B cell (primary cell): ENCODE results near the gene SRPX2. TPM values are rescaled to one million over a fixed set of nuclear protein-coding genes. Genes with fewer than 3 reads are reported as not detected.

Experiments
- ATAC-seq: fragments of 200-7000 bp; cut with Tn5 transposase; one replicate; pipeline ENCODE4 v1.10.0; 2021; ENCODE audit warnings: low read depth, mild to moderate bottlenecking, moderate number of reproducible peaks, moderate library complexity
- CTCF ChIA-PET: fragments of 350-600 bp; sonication (Branson Sonifier 250); formaldehyde crosslinking; loops from one replicate; lab custom pipeline; 2021; ENCODE audit warnings: antibody characterized with exemption, inconsistent platforms; lab: Charles Lee
- POLR2A ChIA-PET: fragments of 350-600 bp; sonication (Branson Sonifier 250); formaldehyde crosslinking; loops from one replicate; lab custom pipeline; 2021; ENCODE audit warnings: antibody characterized with exemption; lab: Charles Lee
- DNase-seq: peaks from one replicate; pipeline ENCODE4 v3.0.0; 2013
- H2AFZ ChIP-seq: 2 replicates; pipeline ENCODE4 v1.6.1; 2012; ENCODE audit warnings: mild to moderate bottlenecking, low read depth, low read length; ENCODE audit not compliant: insufficient read depth, poor library complexity, severe bottlenecking
- H3K27ac ChIP-seq, 2 donors: 1 replicate in 1 of 2; 2 replicates in 1 of 2; pipeline ENCODE4 v1.5.1; 2012 to 2013; ENCODE audit warnings: low read length in 2 of 2, mild to moderate bottlenecking in 2 of 2, moderate library complexity in 1 of 2
- H3K27me3 ChIP-seq, 4 experiments: fragments of 200-600 bp in 1 of 4; sonication (generic) in 1 of 4; replicated peaks in 1 of 4; 1 replicate in 2 of 4; 2 replicates in 2 of 4; pipeline versions ENCODE4 v1.6.1 to v1.7.0; 2013 to 2016; ENCODE audit warnings: low read length in 3 of 4, mild to moderate bottlenecking in 2 of 4, mixed read lengths in 1 of 4, moderate library complexity in 1 of 4; ENCODE audit not compliant: insufficient read depth in 4 of 4, control insufficient read depth in 3 of 4; ENCODE audit errors: control extremely low read depth in 1 of 4
- H3K36me3 ChIP-seq, 2 experiments: replicated peaks in 1 of 2; 1 replicate in 1 of 2; 2 replicates in 1 of 2; pipeline versions ENCODE4 v1.6.1 to v1.7.1; 2013; ENCODE audit warnings: low read length in 1 of 2; ENCODE audit not compliant: insufficient read depth in 2 of 2, control insufficient read depth in 1 of 2; ENCODE audit errors: control extremely low read depth in 1 of 2, extremely low read depth in 1 of 2
- H3K4me1 ChIP-seq, 2 donors: fragments of 200-600 bp in 1 of 2; sonication (generic) in 1 of 2; 1 replicate in 1 of 2; 2 replicates in 1 of 2; pipeline versions ENCODE4 v1.5.1 to v1.6.1; 2013 to 2017; ENCODE audit warnings: low read length in 2 of 2; ENCODE audit not compliant: control insufficient read depth in 2 of 2, insufficient read depth in 2 of 2
- H3K4me2 ChIP-seq: replicated peaks from 2 replicates; pipeline ENCODE3; 2012; ENCODE audit warnings: mild to moderate bottlenecking, low read depth, low read length; ENCODE audit not compliant: poor library complexity, severe bottlenecking
- H3K4me3 ChIP-seq, 5 experiments: fragments of 200-600 bp in 1 of 5; sonication (generic) in 1 of 5; 1 replicate in 3 of 5; 2 replicates in 2 of 5; pipeline versions ENCODE4 v1.5.1 to v1.7.0; 2011 to 2016; ENCODE audit warnings: low read length in 4 of 5, mild to moderate bottlenecking in 4 of 5, low read depth in 2 of 5, control low read depth in 1 of 5, moderate library complexity in 1 of 5; ENCODE audit not compliant: insufficient read depth in 1 of 5; ENCODE audit errors: control extremely low read depth in 1 of 5, extremely low read depth in 1 of 5
- H3K79me2 ChIP-seq: fragments of 200-600 bp; sonication (generic); one replicate; pipeline ENCODE4 v1.6.0; 2016; ENCODE audit warnings: low read length; ENCODE audit not compliant: control insufficient read depth, insufficient read depth
- H3K9ac ChIP-seq: fragments of 200-600 bp; sonication (generic); 2 replicates; pipeline ENCODE4 v1.6.1; 2017; ENCODE audit warnings: mild to moderate bottlenecking, low read length, moderate library complexity
- H3K9me3 ChIP-seq, 3 donors: one replicate each; pipeline versions ENCODE4 v1.6.1 to v1.7.1; 2013; ENCODE audit warnings: low read length in 2 of 3; ENCODE audit not compliant: control insufficient read depth in 2 of 3, insufficient read depth in 1 of 3; ENCODE audit errors: control extremely low read depth in 1 of 3
- H4K20me1 ChIP-seq: 2 replicates; pipeline ENCODE4 v1.6.0; 2012; ENCODE audit warnings: mild to moderate bottlenecking, low read length; ENCODE audit not compliant: insufficient read depth, control insufficient read depth, poor library complexity, severe bottlenecking
- H3K27ac Mint-ChIP-seq: one replicate; pipeline ENCODE4 v1.8.0; 2021; ENCODE audit warnings: mixed read lengths
- H3K27me3 Mint-ChIP-seq: one replicate; pipeline ENCODE4 v1.8.0; 2021; ENCODE audit warnings: mixed read lengths
- H3K4me1 Mint-ChIP-seq: one replicate; pipeline ENCODE4 v1.8.0; 2021; ENCODE audit warnings: mixed read lengths
- H3K4me3 Mint-ChIP-seq: one replicate; pipeline ENCODE4 v1.8.0; 2021; ENCODE audit warnings: mixed read lengths
- H3K9me3 Mint-ChIP-seq: one replicate; pipeline ENCODE4 v1.8.0; 2022; ENCODE audit warnings: mixed read lengths; ENCODE audit not compliant: insufficient read depth
- EZH2 ChIP-seq: IDR thresholded peaks from 2 replicates; pipeline ENCODE4 v1.6.1; 2012; ENCODE audit warnings: borderline replicate concordance, low read depth, mild to moderate bottlenecking, moderate library complexity, low read length; ENCODE audit not compliant: insufficient read depth, poor library complexity, severe bottlenecking
- WGBS: methylation state at CpG from one replicate; pipeline ENCODE4 v1.1.5; 2013; ENCODE audit warnings: missing lambda C conversion rate; ENCODE audit not compliant: insufficient coverage; 5-methylcytosine and 5-hydroxymethylcytosine counted together
- intact Hi-C: fragments of 100-400 bp; cut with micrococcal nuclease; formaldehyde crosslinking; loops from one replicate; pipeline ENCODE4 v1.10.0; 2022
- polyA plus RNA-seq: library from polyadenylated mRNA; depleted of rRNA; stranded (reverse); fragments of >200 nt; gene quantifications from 2 replicates; pipeline ENCODE4 v1.2.3, GENCODE V29; 2012
- total RNA-seq, 2 donors: library from RNA; stranded (reverse); fragments of 120-200 nt in 1 of 2; gene quantifications; 1 replicate in 1 of 2; 2 replicates in 1 of 2; pipeline versions ENCODE4 v1.2.3 to v1.2.4, GENCODE V29; 2013 to 2022
- TF ChIP-seq, protein P1 (sequence below): fragments of 200-600 bp; IDR thresholded peaks from one replicate; pipeline ENCODE4 v1.8.0; 2022; ENCODE audit warnings: antibody characterized with exemption, mild to moderate bottlenecking

The SRPX2 gene
- total and polyA plus RNA-seq, 2 donors (not counting 1 experiment from before 2014, with no cell fraction given), result not detected

DNA sequence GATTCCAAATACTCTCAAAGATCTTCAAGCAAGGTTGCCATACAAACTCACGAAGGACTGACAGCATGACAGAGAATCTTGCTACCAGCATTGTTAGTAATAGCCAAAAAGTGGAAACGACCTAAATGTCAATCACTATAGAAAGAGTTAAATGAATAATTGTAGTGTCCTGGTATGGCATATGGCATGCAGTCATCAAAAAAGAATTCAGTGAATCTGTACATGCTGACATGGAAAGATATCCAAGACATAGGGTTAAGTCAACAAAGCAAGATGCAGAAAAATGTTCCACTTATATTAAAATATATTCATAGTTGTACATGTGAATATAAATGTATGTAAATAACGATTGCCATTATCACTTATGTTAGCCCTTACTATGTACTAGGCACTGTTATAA is 37.6 kb downstream of the SRPX2 start:
- no peaks in the 10 kb centered on the region for H3K79me2 ChIP-seq
- ATAC-seq (no peak), DNase-seq (no peak)
- H3K9ac ChIP-seq, result no peak overlapping the region
- H3K4me2 ChIP-seq, result no peak overlapping the region
- Mint-ChIP-seq H3K4me1 (peaks cover 16% of the 10 kb centered on the region), H3K27me3 (no peaks in the 10 kb centered on the region), H3K27ac (no peak overlapping the region), H3K4me3 (no peak overlapping the region), H3K9me3 (no peaks in the 10 kb centered on the region)
- TF ChIP-seq EZH2, result no peak
- TF ChIP-seq, protein P1, sequence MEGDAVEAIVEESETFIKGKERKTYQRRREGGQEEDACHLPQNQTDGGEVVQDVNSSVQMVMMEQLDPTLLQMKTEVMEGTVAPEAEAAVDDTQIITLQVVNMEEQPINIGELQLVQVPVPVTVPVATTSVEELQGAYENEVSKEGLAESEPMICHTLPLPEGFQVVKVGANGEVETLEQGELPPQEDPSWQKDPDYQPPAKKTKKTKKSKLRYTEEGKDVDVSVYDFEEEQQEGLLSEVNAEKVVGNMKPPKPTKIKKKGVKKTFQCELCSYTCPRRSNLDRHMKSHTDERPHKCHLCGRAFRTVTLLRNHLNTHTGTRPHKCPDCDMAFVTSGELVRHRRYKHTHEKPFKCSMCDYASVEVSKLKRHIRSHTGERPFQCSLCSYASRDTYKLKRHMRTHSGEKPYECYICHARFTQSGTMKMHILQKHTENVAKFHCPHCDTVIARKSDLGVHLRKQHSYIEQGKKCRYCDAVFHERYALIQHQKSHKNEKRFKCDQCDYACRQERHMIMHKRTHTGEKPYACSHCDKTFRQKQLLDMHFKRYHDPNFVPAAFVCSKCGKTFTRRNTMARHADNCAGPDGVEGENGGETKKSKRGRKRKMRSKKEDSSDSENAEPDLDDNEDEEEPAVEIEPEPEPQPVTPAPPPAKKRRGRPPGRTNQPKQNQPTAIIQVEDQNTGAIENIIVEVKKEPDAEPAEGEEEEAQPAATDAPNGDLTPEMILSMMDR, result no peak
- intact Hi-C loops, result no loop called here
- CTCF ChIA-PET, result interaction anchor here (2.7 kb wide), 1 partner anchor 87 kb away, joined by 12 read pairs; no protein-coding TSS in a partner anchor
- no peaks in the 10 kb centered on the region for H3K36me3 ChIP-seq
- no peaks in the 10 kb centered on the region for H3K9me3 ChIP-seq
- H4K20me1 ChIP-seq, result no peaks in the 10 kb centered on the region
- peaks cover 10 to 14% of the 10 kb centered on the region in 2 donors for H3K4me1 ChIP-seq
- H3K4me3 ChIP-seq, result no peak overlapping the region
- H3K27me3 ChIP-seq, result no peaks in the 10 kb centered on the region
- no CpG with 5 or more reads among the region's 3 CpGs for WGBS
- H2AFZ ChIP-seq, result no peak overlapping the region
- no peak overlapping the region for H3K27ac ChIP-seq
- POLR2A ChIA-PET, result no interaction called here

DNA sequence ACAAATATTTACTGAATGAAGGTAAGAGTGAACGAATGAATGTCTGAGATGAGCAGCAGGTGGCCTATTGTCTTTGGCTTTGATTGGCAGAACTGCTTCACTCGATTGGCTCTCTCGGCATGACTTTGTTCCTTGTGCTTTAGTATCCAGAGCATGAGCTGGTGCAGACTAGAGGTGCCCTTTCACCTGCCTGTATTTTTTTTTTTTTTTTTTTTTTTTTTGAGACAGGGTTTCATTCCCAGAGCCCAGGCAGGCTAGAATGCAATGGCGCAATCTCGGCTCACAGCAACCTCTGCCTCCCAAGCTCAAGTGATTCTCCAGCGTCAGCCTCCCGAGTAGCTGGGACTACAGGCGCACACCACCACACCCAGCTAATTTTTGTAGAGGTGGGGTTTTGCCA is 38.9 kb downstream of the SRPX2 start:
- no CpG with 5 or more reads among the region's 8 CpGs for WGBS
- peaks cover 23 to 28% of the 10 kb centered on the region in 2 donors for H3K4me1 ChIP-seq
- ATAC-seq (no peak), DNase-seq (no peak)
- ChIA-PET CTCF (interaction anchor here (6.8 to 7.4 kb wide), 2 partner anchors 10 to 84 kb away, joined by 53 to 171 read pairs; no protein-coding TSS in a partner anchor), POLR2A (no interaction called here)
- no peak overlapping the region for H2AFZ ChIP-seq
- no peak for TF ChIP-seq EZH2
- TF ChIP-seq, protein P1, result no peak
- Mint-ChIP-seq H3K4me3 (no peak overlapping the region), H3K27me3 (no peaks in the 10 kb centered on the region), H3K9me3 (no peaks in the 10 kb centered on the region), H3K27ac (no peak overlapping the region), H3K4me1 (peaks cover 30% of the 10 kb centered on the region)
- no peaks in the 10 kb centered on the region for H3K27me3 ChIP-seq
- H3K9ac ChIP-seq, result no peak overlapping the region
- intact Hi-C loops, result no loop called here
- H3K4me2 ChIP-seq, result no peak overlapping the region
- no peak overlapping the region for H3K27ac ChIP-seq
- no peaks in the 10 kb centered on the region for H3K36me3 ChIP-seq
- no peak overlapping the region for H3K4me3 ChIP-seq
- no peaks in the 10 kb centered on the region for H3K79me2 ChIP-seq
- H4K20me1 ChIP-seq, result no peaks in the 10 kb centered on the region
- no peaks in the 10 kb centered on the region for H3K9me3 ChIP-seq
